GM21528 (cell line): Measurements from ENCODE around the gene CNPY3.
"Not testable (repeated sequence)": the region's sequence is repeated elsewhere in the genome, so short reads cannot be mapped to it uniquely, and the experiment has no call there.

Experiments used
- ATAC-seq: cut with Tn5 transposase; IDR thresholded peaks from one replicate; pipeline ENCODE4 v1.9.1; 2021; ENCODE audit warnings: mild to moderate bottlenecking, moderate library complexity; ENCODE audit not compliant: unreplicated experiment, low FRiP score

Gene CNPY3

GRCh38 chr6:42928986-42929820, at the start of gene CNPY3:
Gene CNPY3, plus strand, starts transcription at chr6:42929480. Its CDS starts 91 bp downstream, at chr6:42929571.
- ATAC-seq, result peak; percentile 68

DNA sequence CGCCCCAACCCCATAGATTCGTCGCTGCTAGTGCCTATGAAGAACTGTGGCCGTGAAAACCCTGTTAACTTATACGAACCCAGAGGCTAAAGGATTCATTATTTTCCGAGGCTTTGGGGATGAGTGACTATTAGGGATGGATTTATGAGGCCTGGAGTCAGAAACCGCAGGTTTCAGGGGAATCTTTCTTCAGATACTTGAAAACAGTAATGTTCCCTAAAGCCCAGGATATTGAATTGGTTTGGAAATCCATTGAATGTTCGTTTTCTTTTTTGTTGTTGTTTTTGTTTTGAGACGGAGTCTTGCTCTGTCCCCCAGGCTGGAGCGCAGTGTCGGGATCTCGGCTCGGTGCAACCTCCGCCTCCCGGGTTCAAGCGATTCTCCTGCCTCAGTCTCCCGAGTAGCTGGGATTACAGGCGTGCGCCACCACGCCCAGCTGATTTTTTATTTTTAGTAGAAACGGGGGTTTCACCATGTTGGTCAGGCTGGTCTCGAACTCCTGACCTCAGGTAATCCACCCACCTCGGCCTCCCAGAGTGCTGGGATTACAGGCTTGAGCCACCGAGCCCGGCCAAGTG, 49.0 kb upstream of the CNPY3 start:
- not testable (repeated sequence) for ATAC-seq

DNA sequence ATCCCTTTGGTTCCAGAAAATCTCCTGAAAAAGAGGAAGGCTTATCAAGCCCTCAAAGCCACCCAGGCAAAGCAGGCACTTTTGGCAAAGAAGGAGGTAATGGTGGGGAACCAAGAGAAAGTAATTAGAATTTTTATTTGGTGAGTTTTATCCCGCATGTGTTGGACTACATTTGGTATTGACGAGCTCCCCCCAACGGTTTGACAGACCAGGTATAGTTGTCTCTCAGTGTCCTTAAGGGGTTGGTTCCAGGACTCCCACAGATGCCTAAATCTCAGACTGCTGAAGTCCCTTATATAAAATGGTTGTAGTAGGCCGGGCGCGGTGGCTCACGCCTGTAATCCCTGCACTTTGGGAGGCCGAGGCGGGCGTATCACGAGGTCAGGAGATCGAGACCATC, 48.4 kb upstream of the CNPY3 start:
- not testable (repeated sequence) for ATAC-seq

- no peak for ATAC-seq
Observed at GRCh38 chr6:42885702-42886101, 43.6 kb upstream of the CNPY3 start.

- ATAC-seq, result not testable (repeated sequence)
Observed at GRCh38 chr6:42888201-42888600, 41.1 kb upstream of the CNPY3 start.

DNA sequence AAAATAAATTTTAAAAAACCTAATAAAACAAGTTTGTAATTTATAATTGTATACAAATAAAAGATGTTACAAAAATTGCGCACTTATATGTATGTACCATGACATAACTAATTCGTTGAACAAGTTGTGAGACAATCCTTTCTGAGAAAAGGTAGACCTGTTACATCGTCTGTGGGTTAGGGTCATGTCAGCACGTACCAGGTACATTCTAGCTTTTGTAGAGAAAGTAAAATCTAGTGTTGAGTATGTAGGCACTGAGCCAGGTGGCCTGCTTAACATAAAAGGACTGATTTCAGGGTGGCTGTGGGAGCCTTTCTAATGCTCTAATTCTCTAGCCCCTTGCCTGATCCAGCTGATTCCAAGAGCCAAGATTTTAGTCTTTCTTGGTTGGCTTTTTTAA, 39.5 kb upstream of the CNPY3 start:
- no peak for ATAC-seq

- ATAC-seq, result peak; percentile 95
Observed at GRCh38 chr6:42890311-42891198, 38.7 kb upstream of the CNPY3 start.

DNA sequence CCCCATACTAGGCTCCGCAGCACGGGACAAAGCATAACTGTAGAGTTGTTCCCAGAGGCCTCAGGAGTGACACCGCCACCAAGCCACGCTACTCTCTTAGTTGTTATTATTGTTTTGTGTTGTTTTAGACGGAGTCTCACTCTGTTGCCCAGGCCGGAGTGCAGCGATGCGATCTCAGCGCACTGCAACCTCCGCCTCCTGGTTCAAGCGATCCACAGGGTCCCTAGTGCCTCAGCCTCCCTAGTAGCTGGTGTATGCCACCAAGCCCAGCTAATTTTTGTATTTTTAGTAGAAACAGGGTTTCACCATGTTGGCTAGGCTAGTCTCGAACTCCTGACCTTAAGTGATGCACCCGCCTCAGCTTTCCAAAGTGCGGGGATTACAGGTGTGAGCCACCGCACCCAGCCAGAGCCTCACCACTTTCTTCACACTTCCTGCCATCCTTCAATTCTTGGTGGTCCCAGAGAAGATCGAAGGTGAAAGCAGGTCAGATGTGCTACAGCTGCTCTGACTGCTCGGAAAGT, 38.0 kb upstream of the CNPY3 start:
- ATAC-seq, result no peak

DNA sequence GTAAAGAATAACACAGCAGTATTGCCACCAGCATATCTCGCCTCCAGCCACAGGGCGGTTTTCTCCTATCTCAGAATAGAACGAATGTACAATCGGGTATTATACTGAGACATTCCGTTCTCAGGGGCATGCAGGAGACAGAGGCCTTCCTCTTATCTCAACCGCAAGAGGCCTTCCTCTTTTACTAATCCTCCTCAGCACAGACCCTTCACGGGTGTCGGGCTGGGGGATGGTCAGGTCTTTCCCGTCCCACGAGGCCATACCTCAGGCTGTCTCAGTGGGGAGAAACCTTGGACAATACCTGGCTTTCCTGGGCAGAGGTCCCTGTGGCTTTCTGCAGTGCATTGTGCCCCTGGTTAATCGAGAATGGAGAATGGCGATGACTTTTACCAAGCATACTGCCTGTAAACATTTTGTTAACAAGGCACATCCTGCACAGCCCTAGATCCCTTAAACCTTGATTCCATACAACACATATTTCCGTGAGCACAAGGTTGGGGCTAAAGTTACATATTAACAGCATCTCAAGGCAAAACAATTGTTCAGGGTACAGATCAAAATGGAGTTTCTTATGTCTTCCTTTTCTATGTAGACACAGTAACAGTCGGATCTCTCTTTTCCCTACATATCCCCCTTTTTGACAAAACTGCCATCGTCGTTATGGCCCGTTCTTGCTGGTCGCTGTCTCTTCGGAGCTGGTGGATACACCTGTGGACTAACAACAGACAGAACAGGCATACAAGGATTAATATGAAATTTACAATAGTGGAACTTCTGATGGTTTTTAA, 35.0 kb upstream of the CNPY3 start:
- ATAC-seq, result not testable (repeated sequence)

DNA sequence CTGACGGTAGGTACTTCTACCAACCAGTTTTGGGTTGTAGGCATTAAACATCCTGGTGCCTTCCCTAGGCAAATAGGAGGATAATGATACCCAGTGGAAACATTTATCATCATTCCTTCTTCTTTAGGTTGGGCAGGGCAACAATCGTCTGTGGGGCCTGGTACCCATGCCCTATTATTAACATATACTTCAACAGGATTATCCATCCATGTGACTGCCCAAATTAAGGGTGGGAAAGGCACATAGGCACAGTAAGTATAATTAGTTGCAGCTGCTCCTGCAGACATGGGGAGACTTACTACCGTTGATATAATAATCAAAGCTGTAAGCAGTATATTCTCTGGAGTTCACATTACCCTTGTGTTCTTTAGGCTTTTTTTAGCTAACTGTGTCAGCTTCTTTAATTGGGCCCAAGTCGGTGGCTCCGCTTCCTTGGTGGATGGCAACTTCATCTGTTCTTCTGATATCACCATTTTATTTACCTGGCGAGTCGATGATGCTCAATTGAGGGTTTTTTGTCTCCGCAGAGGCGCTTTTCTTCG, 33.0 kb upstream of the CNPY3 start:
- no peak for ATAC-seq

GRCh38 chr6:42898891-42899361, 30.4 kb upstream of the CNPY3 start:
- no peak for ATAC-seq

- no peak for ATAC-seq
Observed at GRCh38 chr6:42899871-42900270, 29.4 kb upstream of the CNPY3 start.

- no peak for ATAC-seq
Observed at GRCh38 chr6:42901538-42901957, 27.7 kb upstream of the CNPY3 start.

DNA sequence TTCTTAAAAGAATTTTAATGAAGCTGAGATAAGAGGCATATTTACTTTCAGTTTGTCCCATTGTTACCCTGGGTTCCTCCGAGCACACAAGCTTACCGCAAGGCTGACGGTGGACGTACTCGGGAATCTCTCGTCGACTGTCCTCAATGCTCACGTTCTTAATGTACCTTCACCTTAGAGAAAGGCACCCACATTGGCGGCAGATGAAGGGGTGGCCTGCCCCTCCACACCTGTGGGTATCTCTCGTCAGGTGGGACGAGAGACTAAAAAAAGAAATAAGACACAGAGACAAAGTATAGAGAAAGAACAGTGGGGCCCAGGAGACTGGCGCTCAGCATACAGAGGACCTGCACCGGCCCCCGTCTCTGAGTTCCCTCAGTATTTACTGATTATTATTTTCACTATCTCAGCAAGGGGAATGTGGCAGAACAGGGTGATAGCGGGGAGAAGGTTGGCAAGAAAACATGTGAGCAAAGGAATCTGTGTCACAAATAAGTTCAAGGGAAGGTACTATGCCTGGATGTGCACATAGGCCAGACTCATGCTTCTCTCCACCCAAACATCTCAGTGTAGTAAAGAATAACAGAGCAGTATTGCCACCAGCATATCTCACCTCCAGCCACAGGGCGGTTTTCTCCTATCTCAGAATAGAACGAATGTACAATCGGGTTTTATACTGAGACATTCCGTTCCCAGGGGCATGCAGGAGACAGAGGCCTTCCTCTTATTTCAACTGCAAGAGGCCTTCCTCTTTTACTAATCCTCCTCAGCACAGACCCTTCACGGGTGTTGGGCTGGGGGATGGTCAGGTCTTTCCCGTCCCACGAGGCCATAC, 26.6 kb upstream of the CNPY3 start:
- ATAC-seq, result not testable (repeated sequence)

DNA sequence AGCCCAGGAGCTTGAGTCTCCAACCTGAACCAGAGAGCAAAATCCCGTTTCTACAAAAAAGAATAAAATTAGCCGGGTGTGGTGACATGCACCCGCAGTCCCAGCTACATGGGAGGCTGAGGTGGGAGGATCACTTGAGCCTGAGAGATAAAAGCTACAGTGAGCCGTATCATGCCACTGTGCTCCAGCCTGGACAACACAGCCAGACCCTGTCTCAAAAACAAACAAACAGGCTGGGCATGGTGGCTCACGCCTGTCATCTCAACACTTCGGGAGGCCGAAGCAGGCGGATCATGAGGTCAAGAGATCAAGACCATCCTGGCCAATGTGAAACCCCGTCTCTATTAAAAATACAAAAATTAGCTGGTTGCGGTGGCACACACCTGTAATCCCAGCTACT, 24.8 kb upstream of the CNPY3 start:
- ATAC-seq, result no peak

DNA sequence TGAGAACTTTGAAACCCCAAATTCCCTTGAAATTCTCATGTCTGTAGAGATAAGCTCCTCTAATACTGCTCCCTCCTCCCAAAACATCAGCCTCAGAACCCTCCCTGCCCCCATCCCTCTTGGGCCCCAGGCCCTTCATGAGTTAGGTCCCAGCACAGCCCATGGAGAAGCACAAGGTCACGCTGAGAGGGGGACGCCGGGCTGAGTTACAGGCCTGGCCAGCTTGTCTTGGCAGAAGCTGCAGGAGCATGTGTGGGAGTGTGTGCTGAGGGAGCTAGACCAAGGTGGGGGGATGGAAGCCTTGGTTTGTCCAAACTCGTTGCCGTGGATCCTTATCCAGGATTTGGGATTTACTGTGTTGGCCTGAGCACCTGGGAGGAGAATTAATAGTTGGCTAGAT, 21.9 kb upstream of the CNPY3 start:
- ATAC-seq, result no peak

GRCh38 chr6:42909835-42910234, 19.4 kb upstream of the CNPY3 start:
- ATAC-seq, result no peak

GRCh38 chr6:42911171-42912021, 17.9 kb upstream of the CNPY3 start:
- no peak for ATAC-seq
